ENCODE measurements around the gene SLC6A17. TPM values are rescaled to one million over a fixed set of nuclear protein-coding genes. Genes with fewer than 3 reads are reported as not detected.
A peak's percentile ranks its signal among the peaks of the same experiment; 100 is the strongest.

The SLC6A17 gene
- total RNA-seq, 2 experiments from 2014 or later, result not detected

DNA sequence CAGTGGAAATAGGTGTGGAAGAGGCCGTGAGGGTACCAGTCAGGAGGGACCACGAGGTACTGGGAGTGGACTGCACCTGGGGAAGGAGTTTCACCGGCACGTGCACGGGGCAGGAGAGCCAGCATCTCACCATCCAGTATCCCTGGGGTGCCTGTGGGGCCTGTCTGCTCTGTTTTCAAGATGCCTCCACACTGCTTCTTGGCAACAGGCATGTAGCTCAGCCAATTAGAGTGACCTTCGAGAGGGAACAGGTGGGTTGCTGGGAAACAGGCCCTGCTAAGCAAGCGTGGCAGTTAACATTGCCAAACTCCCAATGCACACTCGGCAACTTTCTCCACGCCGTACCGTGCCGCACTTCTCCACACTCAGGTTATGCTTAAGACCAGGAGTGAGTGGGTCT is 77.5 kb downstream of the SLC6A17 start:
- Mint-ChIP-seq H3K36me3 (no peaks in the 10 kb centered on the region), H3K4me3 (no peak overlapping the region), H3K4me1 (no peaks in the 10 kb centered on the region), H3K27ac (no peak overlapping the region), H3K9me3 (ENCODE audit: low read depth) (no peaks in the 10 kb centered on the region), H3K27me3 (no peaks in the 10 kb centered on the region)
- DNase-seq (no peak), ATAC-seq (no peak)
- CTCF ChIA-PET, result interaction anchor here (0.7 kb wide), 1 partner anchor 233 kb away, joined by 3 read pairs; no protein-coding TSS in a partner anchor

DNA sequence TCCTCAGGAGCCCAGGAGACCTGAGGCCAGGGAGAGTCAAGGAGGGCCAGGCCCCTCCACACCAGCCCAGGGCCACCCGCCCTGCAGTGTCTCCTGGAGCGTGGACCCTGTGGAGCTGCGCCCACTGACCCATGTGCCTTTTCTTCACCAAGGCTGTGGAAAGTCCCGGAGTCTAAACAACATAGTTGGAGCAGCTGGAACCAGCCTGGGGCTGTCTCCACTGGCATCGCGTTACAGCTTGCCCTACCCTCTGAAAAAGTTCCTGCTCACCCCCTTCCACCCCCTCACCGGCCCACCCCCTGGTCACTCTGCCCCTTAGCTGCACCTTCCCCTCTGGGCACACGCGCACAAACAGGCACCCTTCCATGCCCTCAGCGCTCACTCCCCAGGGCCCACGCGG is 78.1 kb downstream of the SLC6A17 start:
- Mint-ChIP-seq H3K27me3 (no peaks in the 10 kb centered on the region), H3K4me1 (no peaks in the 10 kb centered on the region), H3K9me3 (ENCODE audit: low read depth) (no peaks in the 10 kb centered on the region), H3K4me3 (no peak overlapping the region), H3K27ac (no peak overlapping the region), H3K36me3 (no peaks in the 10 kb centered on the region)
- CTCF ChIA-PET, result interaction anchor here (0.7 kb wide), 1 partner anchor 232 kb away, joined by 3 read pairs; no protein-coding TSS in a partner anchor
- DNase-seq, result no peak
- no peak for ATAC-seq

DNA sequence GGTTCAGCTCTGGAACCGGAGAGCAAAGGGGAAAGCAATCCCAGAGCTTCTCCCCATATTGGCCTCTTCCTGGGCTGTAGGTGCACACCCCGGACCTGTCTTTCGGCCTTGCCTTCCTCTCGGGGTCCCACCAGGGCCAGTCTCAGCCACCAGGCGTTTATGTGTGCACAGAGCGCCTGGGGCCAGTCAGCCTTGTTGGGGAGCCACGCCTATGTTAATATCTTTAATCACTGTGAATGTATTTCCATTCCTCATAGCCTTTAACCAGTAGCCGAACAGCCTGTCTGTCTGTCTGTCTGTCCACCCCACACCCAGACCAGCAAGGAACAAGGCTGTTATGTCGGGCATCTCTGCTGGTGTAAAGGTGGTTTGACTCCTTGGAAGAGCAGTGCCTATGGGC is 78.6 kb downstream of the SLC6A17 start:
- Mint-ChIP-seq H3K27ac (no peak overlapping the region), H3K36me3 (no peaks in the 10 kb centered on the region), H3K9me3 (ENCODE audit: low read depth) (no peaks in the 10 kb centered on the region), H3K4me3 (no peak overlapping the region), H3K27me3 (no peaks in the 10 kb centered on the region), H3K4me1 (no peaks in the 10 kb centered on the region)
- CTCF ChIA-PET, result no interaction called here
- no peak for DNase-seq
- no peak for ATAC-seq

DNA sequence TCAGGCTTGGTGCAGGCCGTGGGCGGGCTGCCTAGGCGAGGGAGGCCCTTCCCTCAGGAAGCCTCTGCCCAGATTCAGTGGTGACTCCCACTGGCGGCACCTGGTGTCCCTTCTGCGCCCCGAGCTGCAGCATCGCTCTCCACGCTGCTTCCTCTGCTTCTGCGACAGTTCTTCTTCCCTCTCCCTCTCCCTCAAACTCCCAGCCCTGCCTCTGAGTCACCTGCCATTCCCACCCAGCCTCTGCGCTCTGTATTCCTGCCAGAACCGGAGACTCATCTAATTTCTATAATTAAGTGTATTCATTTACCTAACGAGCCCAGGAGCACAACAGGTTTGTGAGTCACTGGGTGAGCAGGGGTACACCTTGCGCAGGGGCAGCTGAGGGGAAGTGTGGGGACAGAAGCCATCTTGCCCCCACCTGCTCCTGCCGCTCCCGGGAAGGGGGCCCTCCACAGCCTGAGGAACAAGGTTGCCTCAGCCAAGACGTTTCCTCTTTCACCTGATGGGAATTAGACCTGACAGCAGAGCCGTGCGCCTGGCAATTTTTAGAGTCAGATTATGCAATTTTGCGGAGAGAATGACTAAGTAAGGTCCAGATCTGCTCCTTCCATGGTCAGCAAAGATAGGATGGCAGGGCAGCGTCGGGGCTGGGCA is 79.2 kb downstream of the SLC6A17 start:
- Mint-ChIP-seq H3K4me1 (no peaks in the 10 kb centered on the region), H3K27ac (no peak overlapping the region), H3K36me3 (no peaks in the 10 kb centered on the region), H3K4me3 (no peak overlapping the region), H3K27me3 (no peaks in the 10 kb centered on the region), H3K9me3 (ENCODE audit: low read depth) (no peaks in the 10 kb centered on the region)
- CTCF ChIA-PET, result no interaction called here
- no peak for ATAC-seq
- no peak for DNase-seq

DNA sequence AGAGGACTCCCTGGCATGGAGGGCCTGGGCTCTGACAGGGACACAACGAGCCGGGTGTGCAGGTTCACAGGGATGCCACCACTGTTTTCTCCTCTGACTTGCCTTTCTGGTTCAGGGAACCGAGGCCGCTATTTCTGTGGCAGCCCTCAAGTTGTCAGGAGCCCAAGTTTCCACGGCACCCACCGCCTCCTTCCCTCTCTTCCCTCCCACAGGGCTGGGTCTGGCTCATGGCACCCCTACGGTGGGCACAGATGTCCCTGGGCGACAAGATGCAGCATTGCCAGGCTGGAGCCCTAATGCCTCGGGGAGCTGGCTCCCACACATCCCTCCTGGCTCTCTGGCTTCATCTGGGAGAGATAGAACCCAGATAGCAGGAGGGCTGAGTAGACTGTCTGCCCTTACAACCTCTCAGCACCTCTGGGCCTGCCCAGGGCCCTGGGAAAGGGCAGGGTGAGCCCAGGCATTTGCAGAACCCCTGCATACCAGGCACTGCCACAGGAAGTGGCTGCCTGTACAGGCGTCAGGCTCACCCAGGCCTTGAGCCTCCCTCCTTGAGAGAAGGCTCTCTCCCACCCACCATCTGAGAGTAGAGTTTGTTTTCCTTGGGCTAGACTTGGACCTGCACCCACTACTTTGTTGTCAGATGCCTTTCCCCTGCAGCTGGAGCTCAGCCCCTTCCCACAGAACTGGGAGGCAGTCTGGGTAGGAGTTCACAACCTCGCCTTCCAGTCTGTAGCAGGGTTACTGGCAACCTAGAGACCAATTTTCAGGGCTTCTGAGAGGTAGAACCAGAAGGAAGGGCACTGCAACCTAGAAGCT is 80.3 kb downstream of the SLC6A17 start:
- no peak for ATAC-seq
- Mint-ChIP-seq H3K4me1 (peaks cover 9% of the 10 kb centered on the region), H3K36me3 (no peaks in the 10 kb centered on the region), H3K4me3 (no peak overlapping the region), H3K9me3 (ENCODE audit: low read depth) (no peaks in the 10 kb centered on the region), H3K27me3 (no peaks in the 10 kb centered on the region), H3K27ac (no peak overlapping the region)
- DNase-seq, result no peak
- CTCF ChIA-PET, result interaction anchor here (0.7 to 1.9 kb wide), 4 partner anchors 23 to 265 kb away, joined by 3 to 4 read pairs (median 3); no protein-coding TSS in a partner anchor

DNA sequence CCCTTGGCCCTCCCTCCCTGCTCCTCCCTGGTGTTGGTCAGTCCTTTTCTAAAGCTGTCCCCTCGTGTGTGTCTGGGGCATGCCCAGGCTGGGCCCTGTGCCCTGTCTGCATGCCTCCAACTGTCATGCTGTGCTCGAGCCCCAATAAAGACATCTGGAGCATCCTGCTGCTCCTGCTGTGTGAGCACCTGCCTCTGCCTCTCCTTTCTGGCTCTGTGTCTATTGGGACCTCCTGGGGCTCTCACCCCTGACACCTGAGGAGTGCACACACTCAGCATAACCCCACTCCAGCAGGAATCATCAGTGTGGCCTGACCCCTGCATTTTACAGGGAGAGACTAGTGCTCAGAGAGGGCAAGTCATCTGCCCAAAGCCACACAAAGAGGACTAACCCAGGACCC is 83.6 kb downstream of the SLC6A17 start:
- peaks cover 20% of the 10 kb centered on the region for H3K4me1 Mint-ChIP-seq
- CTCF ChIA-PET, result no interaction called here
- no peaks in the 10 kb centered on the region for H3K27me3 Mint-ChIP-seq
- H3K4me3 Mint-ChIP-seq, result no peak overlapping the region
- ATAC-seq (no peak), DNase-seq (no peak)
- H3K9me3 Mint-ChIP-seq (ENCODE audit: low read depth), result no peaks in the 10 kb centered on the region
- H3K36me3 Mint-ChIP-seq, result no peaks in the 10 kb centered on the region
- no peak overlapping the region for H3K27ac Mint-ChIP-seq

DNA sequence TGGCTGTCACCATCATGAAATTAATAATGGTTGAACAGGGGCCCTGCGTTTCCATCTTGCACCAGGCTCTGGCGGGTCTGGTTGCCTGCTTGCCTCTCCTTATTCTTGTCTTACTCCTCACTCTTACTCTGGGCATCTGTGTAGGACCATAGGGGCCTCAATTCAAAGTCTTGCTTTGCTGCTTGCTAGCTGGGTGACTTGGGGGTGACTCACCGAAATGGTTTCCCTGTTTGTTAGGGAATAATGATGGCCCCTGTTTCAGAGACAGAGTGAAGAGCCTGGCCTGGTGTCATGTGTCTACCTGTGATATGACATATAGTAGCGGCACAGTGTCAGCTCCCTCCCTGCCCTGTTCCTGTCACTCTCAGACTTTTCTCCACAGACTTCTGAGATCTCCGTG is 84.4 kb downstream of the SLC6A17 start:
- ATAC-seq (no peak), DNase-seq (no peak)
- Mint-ChIP-seq H3K4me1 (peaks cover 21% of the 10 kb centered on the region), H3K27ac (no peak overlapping the region), H3K9me3 (ENCODE audit: low read depth) (no peaks in the 10 kb centered on the region), H3K27me3 (no peaks in the 10 kb centered on the region), H3K4me3 (no peak overlapping the region), H3K36me3 (no peaks in the 10 kb centered on the region)
- CTCF ChIA-PET, result no interaction called here

DNA sequence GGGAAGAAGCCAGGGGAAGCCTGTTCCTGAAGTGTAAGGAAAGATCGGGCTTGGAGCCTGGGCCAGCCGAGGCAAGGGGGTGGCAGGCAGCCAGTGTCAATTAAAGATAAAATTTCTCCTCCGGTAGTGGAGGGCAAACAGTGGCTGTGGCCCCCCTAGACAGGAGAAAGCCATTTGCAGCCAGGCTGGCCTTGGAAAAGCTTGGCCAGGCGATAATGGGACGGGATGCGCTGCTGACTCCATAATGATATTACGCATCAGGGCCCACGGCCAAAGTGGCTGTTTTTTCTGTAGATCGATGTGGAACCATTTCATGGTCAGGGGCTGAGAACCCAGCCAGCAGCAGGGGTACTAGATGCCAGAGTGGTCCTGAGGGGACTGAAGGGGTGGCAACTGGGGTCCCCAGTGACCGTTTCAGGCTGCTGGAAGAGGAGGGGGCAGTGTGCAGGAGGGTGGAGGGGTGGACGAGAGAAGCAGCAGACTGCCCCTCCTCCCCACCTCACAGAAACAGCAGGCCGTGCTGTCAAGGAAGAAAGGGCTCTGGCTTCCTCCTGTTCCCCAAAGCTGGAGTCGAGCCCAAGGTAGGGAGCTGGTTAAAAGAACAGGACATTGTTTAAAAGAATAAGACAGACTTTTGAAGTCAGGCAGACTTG is 85.0 kb downstream of the SLC6A17 start:
- H3K4me1 Mint-ChIP-seq, result peaks cover 23% of the 10 kb centered on the region
- no peaks in the 10 kb centered on the region for H3K36me3 Mint-ChIP-seq
- CTCF ChIA-PET, result interaction anchor here (1.2 kb wide), 1 partner anchor 28 kb away, joined by 4 read pairs; no protein-coding TSS in a partner anchor
- no peak for DNase-seq
- no peak for ATAC-seq
- H3K27me3 Mint-ChIP-seq, result no peaks in the 10 kb centered on the region
- peak overlapping the region; percentile 57 for H3K27ac Mint-ChIP-seq
- no peaks in the 10 kb centered on the region for H3K9me3 Mint-ChIP-seq (ENCODE audit: low read depth)
- no peak overlapping the region for H3K4me3 Mint-ChIP-seq

DNA sequence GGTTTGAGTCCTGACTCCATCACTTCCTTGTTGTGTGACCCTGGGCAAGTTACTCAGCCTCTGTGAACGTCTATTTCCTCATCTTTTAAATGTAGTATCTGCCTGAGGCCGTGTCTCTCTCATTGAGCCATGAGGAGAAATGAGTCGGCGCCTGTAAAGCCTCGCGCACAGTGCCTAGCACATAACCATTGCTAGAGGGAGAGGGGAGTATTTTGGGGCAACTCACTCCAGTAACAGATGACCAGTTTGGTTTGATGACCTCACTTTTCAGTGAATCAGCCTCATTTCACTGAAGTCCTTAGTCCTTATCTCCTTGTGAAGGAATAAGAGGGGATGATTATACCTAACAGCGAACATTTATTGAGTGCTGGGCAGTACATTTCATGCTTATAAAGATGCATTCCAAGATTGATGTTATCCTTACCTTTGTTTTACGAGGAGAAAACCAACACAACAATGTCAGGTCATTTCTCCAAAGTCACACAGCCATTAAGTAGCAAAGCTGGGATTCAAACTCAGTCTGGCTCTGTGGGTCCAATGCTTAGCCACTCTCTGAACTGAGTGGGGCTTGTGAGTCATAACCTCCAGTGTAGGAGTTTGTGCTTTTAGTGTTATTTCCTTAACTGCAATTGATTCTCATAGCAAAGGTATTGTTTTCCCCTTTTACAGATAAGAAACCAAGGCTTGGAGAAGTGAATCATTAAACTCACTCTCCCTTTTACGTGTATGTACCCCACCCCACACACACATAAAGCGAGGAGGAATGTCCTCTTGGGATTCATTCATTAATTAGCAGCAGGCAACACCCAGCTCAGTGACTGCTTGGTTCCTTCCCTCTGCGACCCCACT is 85.8 kb downstream of the SLC6A17 start:
- Mint-ChIP-seq H3K27me3 (no peaks in the 10 kb centered on the region), H3K4me1 (peaks cover 23% of the 10 kb centered on the region), H3K9me3 (ENCODE audit: low read depth) (no peaks in the 10 kb centered on the region), H3K4me3 (no peak overlapping the region), H3K36me3 (no peaks in the 10 kb centered on the region), H3K27ac (peak overlapping the region; percentile 57)
- ATAC-seq, result peak; percentile 76
- DNase-seq, result peak; percentile 49
- CTCF ChIA-PET, result interaction anchor here (1.0 to 1.2 kb wide), 3 partner anchors 27 to 35 kb away, joined by 3 to 4 read pairs (median 4); no protein-coding TSS in a partner anchor

DNA sequence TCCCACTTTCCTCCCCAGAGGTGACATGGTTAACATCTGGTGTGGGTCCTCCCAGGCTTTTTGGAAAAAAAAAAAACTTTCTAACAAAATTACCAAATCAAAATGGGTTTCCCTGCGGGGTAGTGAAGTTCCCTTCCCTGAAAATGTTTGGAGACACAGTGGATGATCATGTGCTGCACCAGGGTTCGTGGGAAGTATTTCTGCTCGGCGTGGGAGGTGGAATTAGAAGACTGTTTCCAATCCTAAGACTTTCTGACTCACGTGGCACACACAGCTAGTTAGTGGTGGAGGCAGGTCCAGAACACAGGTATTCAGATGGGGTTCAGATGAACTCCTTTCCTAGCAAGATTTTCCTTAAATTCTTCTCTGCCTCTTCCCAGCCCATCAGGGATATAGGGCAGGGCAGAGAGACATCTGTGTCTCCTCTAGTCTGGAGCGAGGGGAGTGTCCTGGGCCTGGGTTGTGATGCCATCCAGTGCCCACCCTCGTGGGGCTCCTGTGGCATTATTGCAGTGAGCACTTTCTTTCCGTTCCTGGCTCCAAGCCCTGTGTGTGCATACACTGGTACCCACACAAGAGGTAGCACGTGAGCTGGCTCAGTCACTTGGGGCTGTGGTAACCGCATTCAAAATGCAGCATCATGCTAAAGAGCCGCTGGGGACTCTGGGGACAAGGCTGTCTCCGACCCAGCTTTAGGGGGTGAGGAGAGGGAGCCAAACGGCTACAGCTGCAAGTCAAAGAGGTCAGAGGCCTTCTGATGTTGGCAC is 87.3 kb downstream of the SLC6A17 start:
- no peak for DNase-seq
- CTCF ChIA-PET, result interaction anchor here (1.0 to 2.0 kb wide), 4 partner anchors 29 to 258 kb away, joined by 3 to 4 read pairs (median 4); no protein-coding TSS in a partner anchor
- no peak for ATAC-seq
- H3K27ac Mint-ChIP-seq, result no peak overlapping the region
- H3K27me3 Mint-ChIP-seq, result no peaks in the 10 kb centered on the region
- no peaks in the 10 kb centered on the region for H3K9me3 Mint-ChIP-seq (ENCODE audit: low read depth)
- H3K4me3 Mint-ChIP-seq, result no peak overlapping the region
- no peaks in the 10 kb centered on the region for H3K36me3 Mint-ChIP-seq
- peaks cover 23% of the 10 kb centered on the region for H3K4me1 Mint-ChIP-seq

DNA sequence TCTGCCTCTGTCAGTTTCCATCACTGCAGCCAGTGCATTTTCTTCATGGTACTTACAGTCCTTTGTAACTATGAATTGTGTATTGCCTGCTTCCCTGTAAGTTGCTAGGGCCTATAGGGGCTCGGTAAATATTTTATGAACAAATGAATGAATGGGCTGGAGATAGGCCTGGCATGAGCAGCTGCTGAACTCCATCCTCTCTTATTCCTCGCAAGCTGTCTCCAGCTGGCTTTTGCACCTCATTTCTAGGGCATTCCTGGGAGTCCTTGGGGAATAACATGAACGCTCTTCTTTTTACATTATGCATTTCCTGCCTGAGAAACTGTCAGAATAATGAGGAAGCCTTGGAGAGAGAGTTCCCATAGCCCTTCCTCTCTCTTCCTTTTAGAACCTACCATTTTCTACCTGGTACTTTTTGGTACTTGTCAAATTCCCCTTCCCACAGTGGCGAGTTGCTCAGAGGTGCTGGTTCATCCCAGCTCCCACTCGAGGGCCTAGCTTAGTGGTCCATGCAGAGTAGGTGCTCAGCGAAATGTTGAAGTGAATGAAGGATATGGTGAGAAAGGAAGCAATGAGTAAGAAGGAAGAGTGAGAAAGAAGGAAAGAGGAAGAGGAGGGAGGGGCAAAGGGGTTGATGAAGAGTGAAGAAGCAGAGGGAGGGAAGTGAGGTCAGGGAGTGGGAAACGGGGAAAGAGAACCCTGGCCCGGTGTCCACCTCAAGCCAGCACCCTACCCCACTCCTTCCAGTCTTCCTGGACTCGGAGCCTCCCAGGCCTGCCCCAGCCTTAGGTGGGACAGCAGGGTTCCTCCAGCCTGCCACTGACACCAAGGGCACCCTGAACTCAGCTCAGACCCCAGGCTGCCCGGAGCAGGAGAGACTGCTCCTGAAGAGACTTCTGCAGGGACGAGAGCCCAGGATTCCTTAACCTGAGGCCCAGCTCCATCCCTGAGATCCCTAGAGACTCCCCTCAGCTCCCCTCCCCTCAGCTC is 89.4 kb downstream of the SLC6A17 start:
- no peak for ATAC-seq
- H3K27me3 Mint-ChIP-seq, result no peaks in the 10 kb centered on the region
- CTCF ChIA-PET, result interaction anchor here (1.2 to 1.7 kb wide), 2 partner anchors 32 to 73 kb away, joined by 4 to 5 read pairs; no protein-coding TSS in a partner anchor
- no peak for DNase-seq
- no peaks in the 10 kb centered on the region for H3K9me3 Mint-ChIP-seq (ENCODE audit: low read depth)
- no peak overlapping the region for H3K4me3 Mint-ChIP-seq
- no peak overlapping the region for H3K27ac Mint-ChIP-seq
- no peaks in the 10 kb centered on the region for H3K36me3 Mint-ChIP-seq
- peaks cover 21% of the 10 kb centered on the region for H3K4me1 Mint-ChIP-seq
